ENCODE measurements around the gene ABHD17C.

ABHD17C gene

DNA sequence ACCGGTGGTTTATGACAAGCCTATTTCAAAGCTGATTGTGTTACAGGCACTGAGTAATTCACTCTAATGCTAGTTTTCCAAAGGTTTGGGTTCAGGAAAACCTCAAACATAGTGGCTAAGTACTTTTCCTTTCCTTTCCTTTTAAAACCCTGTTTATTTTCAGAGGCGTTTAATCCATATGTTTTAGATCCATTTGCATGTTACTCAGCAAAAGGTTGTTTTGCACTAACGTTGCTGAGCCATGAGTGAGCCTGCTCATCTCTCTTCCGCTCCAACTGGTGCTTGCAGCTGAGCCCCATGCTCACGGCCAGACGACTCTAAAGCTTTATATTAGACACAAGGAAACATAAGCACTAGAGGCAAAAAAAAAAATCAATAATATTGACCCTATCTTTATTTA, 93.4 kb downstream of the ABHD17C start:
- Histone ChIP-seq H3K27ac (ENCODE audit: low read length) (no peak overlapping the region), H3K36me3 (replicated peaks; ENCODE audit: insufficient read depth, low read length) (no peaks in the 10 kb centered on the region), H3K79me2 (ENCODE audit: low read length) (no peaks in the 10 kb centered on the region), H3K4me1 (ENCODE audit: low read length) (no peaks in the 10 kb centered on the region), H3K9me2 (replicated peaks; ENCODE audit: insufficient read depth, low read length) (no peaks in the 10 kb centered on the region), H3K4me3 (ENCODE audit: low read length) (no peak overlapping the region), H3K27me3 (replicated peaks; ENCODE audit: insufficient read depth, low read length) (no peaks in the 10 kb centered on the region), H3K4me2 (ENCODE audit: low read depth, low read length) (no peak overlapping the region), H3K9me3 (replicated peaks; ENCODE audit: insufficient read depth, low read length) (no peaks in the 10 kb centered on the region), H3F3A (ENCODE audit: insufficient read depth, low read length) (no peaks in the 10 kb centered on the region), H4K20me1 (ENCODE audit: insufficient read depth, low read length) (no peaks in the 10 kb centered on the region), H2AFZ (ENCODE audit: low read length) (no peak overlapping the region), H3K9ac (ENCODE audit: low read length) (no peak overlapping the region)
- TF ChIP-seq, protein P1, sequence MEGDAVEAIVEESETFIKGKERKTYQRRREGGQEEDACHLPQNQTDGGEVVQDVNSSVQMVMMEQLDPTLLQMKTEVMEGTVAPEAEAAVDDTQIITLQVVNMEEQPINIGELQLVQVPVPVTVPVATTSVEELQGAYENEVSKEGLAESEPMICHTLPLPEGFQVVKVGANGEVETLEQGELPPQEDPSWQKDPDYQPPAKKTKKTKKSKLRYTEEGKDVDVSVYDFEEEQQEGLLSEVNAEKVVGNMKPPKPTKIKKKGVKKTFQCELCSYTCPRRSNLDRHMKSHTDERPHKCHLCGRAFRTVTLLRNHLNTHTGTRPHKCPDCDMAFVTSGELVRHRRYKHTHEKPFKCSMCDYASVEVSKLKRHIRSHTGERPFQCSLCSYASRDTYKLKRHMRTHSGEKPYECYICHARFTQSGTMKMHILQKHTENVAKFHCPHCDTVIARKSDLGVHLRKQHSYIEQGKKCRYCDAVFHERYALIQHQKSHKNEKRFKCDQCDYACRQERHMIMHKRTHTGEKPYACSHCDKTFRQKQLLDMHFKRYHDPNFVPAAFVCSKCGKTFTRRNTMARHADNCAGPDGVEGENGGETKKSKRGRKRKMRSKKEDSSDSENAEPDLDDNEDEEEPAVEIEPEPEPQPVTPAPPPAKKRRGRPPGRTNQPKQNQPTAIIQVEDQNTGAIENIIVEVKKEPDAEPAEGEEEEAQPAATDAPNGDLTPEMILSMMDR (IDR thresholded peaks at IDR 0.05; ENCODE audit: low read length) = no peak
- TF ChIP-seq EZH2 (optimal IDR thresholded peaks at IDR 0.05; ENCODE audit: low read depth, low read length) = no peak
- TF ChIP-seq EZH2phosphoT487 (IDR thresholded peaks at IDR 0.05; ENCODE audit: low read length) = no peak
- DNase-seq = no peak

DNA sequence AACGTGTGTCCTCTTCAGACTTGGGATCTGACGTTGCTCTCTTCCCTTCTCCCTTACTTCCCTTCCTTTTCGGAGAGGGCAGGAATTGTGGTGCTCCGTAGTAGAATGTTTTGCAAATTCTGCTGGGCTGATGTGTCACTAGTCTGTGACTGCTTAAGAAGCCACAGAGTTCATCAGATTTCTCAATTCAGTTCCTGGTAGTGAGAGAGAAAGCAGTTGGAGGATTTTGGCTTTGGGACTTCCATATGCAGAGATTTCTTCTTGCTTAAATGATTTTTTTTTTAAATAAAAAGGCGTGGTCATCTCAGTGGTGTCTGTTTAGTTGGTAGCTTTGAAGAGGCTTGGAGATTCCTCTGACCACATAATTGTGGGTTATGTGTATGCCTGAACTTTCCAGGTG, 94.2 kb downstream of the ABHD17C start:
- Histone ChIP-seq H3K36me3 (replicated peaks; ENCODE audit: insufficient read depth, low read length) (no peaks in the 10 kb centered on the region), H3K79me2 (ENCODE audit: low read length) (no peaks in the 10 kb centered on the region), H3K4me2 (ENCODE audit: low read depth, low read length) (no peak overlapping the region), H3K9ac (ENCODE audit: low read length) (no peak overlapping the region), H4K20me1 (ENCODE audit: insufficient read depth, low read length) (no peaks in the 10 kb centered on the region), H3K4me1 (ENCODE audit: low read length) (no peaks in the 10 kb centered on the region), H3K9me3 (replicated peaks; ENCODE audit: insufficient read depth, low read length) (no peaks in the 10 kb centered on the region), H3K4me3 (ENCODE audit: low read length) (no peak overlapping the region), H3K27me3 (replicated peaks; ENCODE audit: insufficient read depth, low read length) (no peaks in the 10 kb centered on the region), H3K27ac (ENCODE audit: low read length) (no peak overlapping the region), H3F3A (ENCODE audit: insufficient read depth, low read length) (no peaks in the 10 kb centered on the region), H2AFZ (ENCODE audit: low read length) (no peak overlapping the region), H3K9me2 (replicated peaks; ENCODE audit: insufficient read depth, low read length) (no peaks in the 10 kb centered on the region)
- no peak for DNase-seq
- TF ChIP-seq, protein P1 (IDR thresholded peaks at IDR 0.05; ENCODE audit: low read length) = no peak
- TF ChIP-seq EZH2phosphoT487 (IDR thresholded peaks at IDR 0.05; ENCODE audit: low read length) = no peak
- no peak for TF ChIP-seq EZH2 (optimal IDR thresholded peaks at IDR 0.05; ENCODE audit: low read depth, low read length)

DNA sequence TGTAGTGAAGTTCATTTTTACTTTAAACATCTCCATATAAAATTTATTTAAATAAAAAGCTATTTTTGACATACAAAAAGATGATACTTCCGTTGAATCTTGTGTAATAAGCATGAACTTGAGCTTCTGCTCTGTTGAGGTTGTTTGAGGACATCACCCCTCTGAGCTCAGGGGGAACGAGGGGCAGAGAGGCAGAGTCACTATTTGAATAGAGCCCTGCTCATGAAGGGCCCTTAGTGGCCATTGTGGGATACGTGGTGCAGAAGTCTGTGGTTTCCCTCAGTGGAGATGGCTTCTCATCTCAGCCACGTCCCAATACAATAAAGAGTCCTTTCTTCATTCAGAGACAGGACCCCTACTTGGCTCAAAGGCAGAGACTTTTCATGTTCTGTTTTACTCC, 94.7 kb downstream of the ABHD17C start:
- no peaks in the 10 kb centered on the region for H3K9me3 ChIP-seq (replicated peaks; ENCODE audit: insufficient read depth, low read length)
- no peak overlapping the region for H3K9ac ChIP-seq (ENCODE audit: low read length)
- TF ChIP-seq EZH2 (optimal IDR thresholded peaks at IDR 0.05; ENCODE audit: low read depth, low read length) (no peak), EZH2phosphoT487 (IDR thresholded peaks at IDR 0.05; ENCODE audit: low read length) (no peak)
- TF ChIP-seq, protein P1 (IDR thresholded peaks at IDR 0.05; ENCODE audit: low read length) = no peak
- no peaks in the 10 kb centered on the region for H3K36me3 ChIP-seq (replicated peaks; ENCODE audit: insufficient read depth, low read length)
- H3K4me2 ChIP-seq (ENCODE audit: low read depth, low read length) = no peak overlapping the region
- H3K9me2 ChIP-seq (replicated peaks; ENCODE audit: insufficient read depth, low read length) = no peaks in the 10 kb centered on the region
- no peak overlapping the region for H3K27ac ChIP-seq (ENCODE audit: low read length)
- H2AFZ ChIP-seq (ENCODE audit: low read length) = no peak overlapping the region
- DNase-seq = no peak
- no peaks in the 10 kb centered on the region for H4K20me1 ChIP-seq (ENCODE audit: insufficient read depth, low read length)
- H3K27me3 ChIP-seq (replicated peaks; ENCODE audit: insufficient read depth, low read length) = no peaks in the 10 kb centered on the region
- H3F3A ChIP-seq (ENCODE audit: insufficient read depth, low read length) = no peaks in the 10 kb centered on the region
- H3K79me2 ChIP-seq (ENCODE audit: low read length) = no peaks in the 10 kb centered on the region
- no peak overlapping the region for H3K4me3 ChIP-seq (ENCODE audit: low read length)
- no peaks in the 10 kb centered on the region for H3K4me1 ChIP-seq (ENCODE audit: low read length)

All from MM.1S (cell line).